ENCODE data around the gene MSMO1.
"Not testable (repeated sequence)": the region's sequence is repeated elsewhere in the genome, so short reads cannot be mapped to it uniquely, and the experiment has no call there.

DNA sequence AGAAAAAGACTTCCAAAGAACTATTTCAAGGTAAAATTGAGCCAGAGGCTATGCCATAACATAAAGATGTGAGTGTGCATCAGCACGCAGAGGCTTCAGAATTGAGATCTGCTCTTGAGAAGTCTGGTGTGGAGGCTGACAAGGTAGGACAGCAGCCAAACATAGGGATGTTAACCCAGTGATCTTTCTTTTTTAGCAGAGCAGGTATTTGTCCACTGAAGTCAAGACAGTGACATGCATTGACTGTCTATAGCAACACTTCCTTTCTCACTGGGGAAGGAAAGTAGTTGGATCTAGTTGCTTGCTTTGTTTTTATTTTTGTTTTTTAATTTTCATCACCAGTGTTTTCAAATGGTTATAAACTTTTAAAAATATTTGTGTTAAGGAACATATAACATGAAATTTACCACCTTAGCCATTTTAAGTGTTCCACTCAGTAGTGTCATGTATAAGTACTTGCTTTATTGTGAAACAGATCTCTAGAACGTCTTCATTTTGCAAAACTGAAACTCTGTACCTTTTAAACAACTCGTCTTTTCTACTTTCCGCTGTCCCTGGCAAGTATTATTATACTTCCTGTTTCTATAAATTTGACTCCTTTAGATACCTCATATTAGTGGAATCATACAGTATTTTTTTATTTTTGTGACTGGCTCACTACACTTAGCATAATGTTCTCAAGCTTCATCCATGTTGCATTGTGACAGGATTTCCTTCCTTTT, 40.7 kb upstream of the MSMO1 start:
- not testable (repeated sequence) for TF ChIP-seq RAD21 (IDR thresholded peaks at IDR 0.05 in 1 of 2, conservative IDR thresholded peaks at IDR 0.05 in 1 of 2; ENCODE audit: low read depth in 2 of 2, low read length in 2 of 2); EZH2 (IDR thresholded peaks at IDR 0.05; ENCODE audit: low read depth, low read length, severe bottlenecking); BACH1 (IDR thresholded peaks at IDR 0.05; ENCODE audit: low read length); GABPA (IDR thresholded peaks at IDR 0.05; ENCODE audit: borderline replicate concordance, insufficient read depth, low read length); SP2 (IDR thresholded peaks at IDR 0.05; ENCODE audit: low read length); CBX5 (IDR thresholded peaks at IDR 0.05; ENCODE audit: low read depth, low read length); SAP30 (IDR thresholded peaks at IDR 0.05; ENCODE audit: insufficient read depth, insufficient replicate concordance, low read length); POLR2A (IDR thresholded peaks at IDR 0.05; ENCODE audit: control extremely low read depth in 1 of 2, low read depth in 2 of 2, low read length in 2 of 2); POLR2AphosphoS5 (IDR thresholded peaks at IDR 0.05; ENCODE audit: low read depth, low read length); BCL11A (IDR thresholded peaks at IDR 0.05; ENCODE audit: low read depth in 2 of 2, low read length in 2 of 2); BRCA1 (IDR thresholded peaks at IDR 0.05; ENCODE audit: low read depth, low read length)
- TF ChIP-seq, protein P1, sequence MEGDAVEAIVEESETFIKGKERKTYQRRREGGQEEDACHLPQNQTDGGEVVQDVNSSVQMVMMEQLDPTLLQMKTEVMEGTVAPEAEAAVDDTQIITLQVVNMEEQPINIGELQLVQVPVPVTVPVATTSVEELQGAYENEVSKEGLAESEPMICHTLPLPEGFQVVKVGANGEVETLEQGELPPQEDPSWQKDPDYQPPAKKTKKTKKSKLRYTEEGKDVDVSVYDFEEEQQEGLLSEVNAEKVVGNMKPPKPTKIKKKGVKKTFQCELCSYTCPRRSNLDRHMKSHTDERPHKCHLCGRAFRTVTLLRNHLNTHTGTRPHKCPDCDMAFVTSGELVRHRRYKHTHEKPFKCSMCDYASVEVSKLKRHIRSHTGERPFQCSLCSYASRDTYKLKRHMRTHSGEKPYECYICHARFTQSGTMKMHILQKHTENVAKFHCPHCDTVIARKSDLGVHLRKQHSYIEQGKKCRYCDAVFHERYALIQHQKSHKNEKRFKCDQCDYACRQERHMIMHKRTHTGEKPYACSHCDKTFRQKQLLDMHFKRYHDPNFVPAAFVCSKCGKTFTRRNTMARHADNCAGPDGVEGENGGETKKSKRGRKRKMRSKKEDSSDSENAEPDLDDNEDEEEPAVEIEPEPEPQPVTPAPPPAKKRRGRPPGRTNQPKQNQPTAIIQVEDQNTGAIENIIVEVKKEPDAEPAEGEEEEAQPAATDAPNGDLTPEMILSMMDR (IDR thresholded peaks at IDR 0.05; ENCODE audit: control extremely low read depth in 1 of 3, insufficient read depth in 1 of 3, low read depth in 1 of 3, low read length in 3 of 3) = not testable (repeated sequence)
- TF ChIP-seq, protein P2, sequence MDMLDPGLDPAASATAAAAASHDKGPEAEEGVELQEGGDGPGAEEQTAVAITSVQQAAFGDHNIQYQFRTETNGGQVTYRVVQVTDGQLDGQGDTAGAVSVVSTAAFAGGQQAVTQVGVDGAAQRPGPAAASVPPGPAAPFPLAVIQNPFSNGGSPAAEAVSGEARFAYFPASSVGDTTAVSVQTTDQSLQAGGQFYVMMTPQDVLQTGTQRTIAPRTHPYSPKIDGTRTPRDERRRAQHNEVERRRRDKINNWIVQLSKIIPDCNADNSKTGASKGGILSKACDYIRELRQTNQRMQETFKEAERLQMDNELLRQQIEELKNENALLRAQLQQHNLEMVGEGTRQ (IDR thresholded peaks at IDR 0.05; ENCODE audit: low read length) = not testable (repeated sequence)
- TF ChIP-seq, protein P3, sequence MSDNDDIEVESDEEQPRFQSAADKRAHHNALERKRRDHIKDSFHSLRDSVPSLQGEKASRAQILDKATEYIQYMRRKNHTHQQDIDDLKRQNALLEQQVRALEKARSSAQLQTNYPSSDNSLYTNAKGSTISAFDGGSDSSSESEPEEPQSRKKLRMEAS (IDR thresholded peaks at IDR 0.05) = not testable (repeated sequence)
